Stimulated activated CD4-positive, alpha-beta T cell treated with anti-CD3 and anti-CD28 coated beads, Interleukin-1b, Interleukin-23, amount 100 ng/mL, for 1 hour (primary cell): ENCODE data around the gene SPOCK3.
"Not testable (repeated sequence)": the region's sequence is repeated elsewhere in the genome, so short reads cannot be mapped to it uniquely, and the experiment has no call there.

Source experiments
- DNase-seq, 2 donors: peaks; one replicate each; pipeline ENCODE4 v3.0.0-alpha.2; 2020; ENCODE audit warnings: low read depth in 2 of 2

Gene SPOCK3

GRCh38 chr4:166957451-166957850 lies 276.8 kb downstream of the SPOCK3 start:
- no peak for DNase-seq

- no peak for DNase-seq
These were observed 277.8 kb downstream of the SPOCK3 start for GRCh38 chr4:166956484-166956883.

- no peak for DNase-seq
These were observed 292.7 kb downstream of the SPOCK3 start for GRCh38 chr4:166941629-166942028.

DNA sequence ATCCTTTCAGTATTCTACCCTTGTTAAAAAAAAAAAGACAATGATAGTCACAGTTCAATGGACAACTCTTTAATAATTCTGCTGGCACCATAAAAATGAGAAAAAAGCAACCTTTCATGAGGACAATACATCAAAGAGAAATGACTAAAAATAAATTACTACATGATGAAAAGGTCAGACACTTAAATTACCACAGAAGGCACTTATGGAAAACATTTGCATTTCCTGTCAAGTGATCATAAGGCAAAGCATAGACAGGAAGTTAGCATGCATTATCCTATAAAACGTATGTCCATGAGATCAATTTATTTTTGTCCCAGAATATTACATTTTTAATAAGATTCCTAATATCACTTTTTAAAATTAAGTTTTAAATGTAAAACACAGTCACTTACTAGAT lies 303.8 kb downstream of the SPOCK3 start:
- no peak for DNase-seq

- no peak for DNase-seq
These were observed 309.9 kb downstream of the SPOCK3 start for GRCh38 chr4:166924424-166924823.

DNA sequence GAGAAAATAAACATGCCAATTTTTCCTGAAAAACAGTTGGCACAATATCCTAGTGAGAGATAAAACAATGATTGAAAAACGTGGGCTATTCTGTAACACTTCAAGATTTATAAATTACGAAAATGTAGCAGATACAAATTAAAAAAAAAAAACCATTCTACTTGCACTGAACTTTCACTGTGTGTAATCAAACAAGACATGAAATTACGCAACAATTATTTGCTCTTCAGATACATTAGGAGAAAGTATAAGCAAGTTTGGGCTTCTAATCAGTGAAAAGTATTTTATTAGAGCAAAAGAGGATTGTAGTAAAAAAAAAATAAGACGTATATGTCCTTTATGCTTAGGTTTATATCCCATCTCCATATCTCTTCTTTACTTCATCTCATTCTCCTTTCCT lies 320.4 kb downstream of the SPOCK3 start:
- no peak for DNase-seq

GRCh38 chr4:166903408-166903807 lies 330.9 kb downstream of the SPOCK3 start:
- DNase-seq = no peak

- no peak for DNase-seq
These were observed 331.4 kb downstream of the SPOCK3 start for GRCh38 chr4:166902941-166903340.

- no peak for DNase-seq
These were observed 338.0 kb downstream of the SPOCK3 start for GRCh38 chr4:166896254-166896653.

DNA sequence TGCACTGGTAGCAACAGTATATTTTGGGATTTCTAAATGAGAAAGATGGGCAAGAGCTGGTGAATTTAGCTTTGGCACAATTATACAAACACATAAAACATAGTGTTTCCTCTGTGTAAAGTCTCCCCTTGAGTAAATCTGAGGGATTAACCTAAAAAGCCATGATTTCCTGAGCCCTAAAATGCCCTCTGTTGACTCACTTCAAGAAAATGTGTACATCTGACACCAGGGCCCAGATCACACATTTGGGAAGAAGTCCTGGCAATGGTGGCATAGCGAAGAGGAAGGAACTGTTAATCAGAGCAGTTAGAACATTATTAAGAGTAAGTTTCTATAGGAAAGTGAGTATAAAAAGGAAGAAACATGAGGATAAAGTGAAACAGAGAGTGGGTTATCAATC lies 338.5 kb downstream of the SPOCK3 start:
- no peak for DNase-seq

- DNase-seq = no peak
These were observed 346.8 kb downstream of the SPOCK3 start for GRCh38 chr4:166887457-166887856.

- no peak for DNase-seq
These were observed 347.6 kb downstream of the SPOCK3 start for GRCh38 chr4:166886718-166887117.

- DNase-seq = no peak
These were observed 352.1 kb downstream of the SPOCK3 start for GRCh38 chr4:166882221-166882620.

GRCh38 chr4:166875821-166876220 lies 358.5 kb downstream of the SPOCK3 start:
- no peak for DNase-seq

- no peak for DNase-seq
These were observed 372.3 kb downstream of the SPOCK3 start for GRCh38 chr4:166862032-166862431.

DNA sequence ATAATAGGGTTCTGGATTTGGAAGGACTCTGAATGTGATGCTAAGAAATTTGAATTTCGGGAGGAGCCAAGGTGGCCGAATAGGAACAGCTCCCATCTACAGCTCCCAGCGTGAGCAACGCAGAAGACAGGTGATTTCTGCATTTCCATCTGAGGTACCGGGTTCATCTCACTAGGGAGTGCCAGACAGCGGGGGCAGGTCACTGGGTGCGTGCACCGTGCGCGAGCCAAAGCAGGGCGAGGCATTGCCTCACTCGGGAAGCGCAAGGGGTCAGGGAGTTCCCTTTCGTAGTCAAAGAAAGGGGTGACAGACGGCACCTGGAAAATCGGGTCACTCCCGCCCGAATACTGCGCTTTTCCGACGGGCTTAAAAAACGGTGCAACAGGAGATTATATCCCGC lies 383.9 kb downstream of the SPOCK3 start:
- DNase-seq = not testable (repeated sequence)

- DNase-seq = no peak
These were observed 387.4 kb downstream of the SPOCK3 start for GRCh38 chr4:166846939-166847338.

DNA sequence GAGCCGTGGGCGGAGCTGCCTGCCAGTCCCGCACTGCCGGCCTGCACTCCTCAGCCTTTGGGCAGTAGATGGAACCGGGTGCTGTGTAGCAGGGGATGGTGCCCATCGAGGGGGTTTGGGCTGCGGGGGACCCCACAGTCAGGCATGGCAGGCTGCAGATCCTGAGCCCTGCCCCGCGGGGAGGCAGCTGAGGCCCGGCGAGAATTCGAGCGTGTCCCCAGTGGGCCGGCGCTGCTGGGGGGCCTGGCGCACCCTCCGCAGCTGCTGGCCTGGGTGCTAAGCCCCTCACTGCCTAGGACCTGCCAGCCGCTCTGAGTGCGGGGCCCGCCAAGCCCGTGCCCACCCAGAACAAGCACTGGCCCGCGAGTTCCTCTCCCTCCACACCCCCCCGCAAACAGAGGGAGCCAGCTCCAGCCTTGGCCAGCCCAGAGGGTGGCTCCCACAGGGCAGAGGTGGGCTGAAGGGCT lies 391.5 kb downstream of the SPOCK3 start:
- no peak for DNase-seq

DNA sequence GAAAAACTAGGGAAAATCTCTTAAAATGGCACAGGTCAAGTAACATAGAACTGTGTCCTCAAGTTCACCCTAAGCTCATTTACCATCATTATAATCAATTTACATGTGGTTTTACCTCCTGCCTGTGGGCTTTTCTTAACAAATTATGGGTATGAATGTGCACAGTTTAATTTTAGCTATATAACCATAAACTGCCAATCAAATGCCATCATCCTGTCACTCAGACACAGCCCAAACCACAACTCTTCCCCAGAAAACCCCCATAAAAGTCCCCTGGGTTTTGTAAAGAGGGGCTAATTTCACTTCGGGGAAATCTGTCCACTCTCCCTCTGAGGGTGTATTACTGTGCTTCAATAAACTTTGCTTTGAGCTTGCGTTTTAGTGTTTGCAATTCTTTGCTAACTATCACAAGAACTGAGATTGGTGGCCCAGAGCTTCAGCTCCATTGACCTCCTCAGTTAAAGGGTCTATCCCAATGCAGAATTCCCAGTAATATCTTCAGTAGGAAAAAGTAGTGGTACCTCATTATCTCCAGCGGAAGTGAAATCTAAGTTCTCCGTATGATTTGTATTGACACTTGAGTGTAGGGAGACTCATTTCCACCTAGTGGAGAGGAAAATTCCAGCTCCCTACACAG lies 394.6 kb downstream of the SPOCK3 start:
- no peak for DNase-seq

- no peak for DNase-seq
These were observed 395.2 kb downstream of the SPOCK3 start for GRCh38 chr4:166838975-166839614.

- DNase-seq = no peak
These were observed 397.4 kb downstream of the SPOCK3 start for GRCh38 chr4:166836865-166837264.

GRCh38 chr4:166827629-166828028 lies 406.7 kb downstream of the SPOCK3 start:
- no peak for DNase-seq

DNA sequence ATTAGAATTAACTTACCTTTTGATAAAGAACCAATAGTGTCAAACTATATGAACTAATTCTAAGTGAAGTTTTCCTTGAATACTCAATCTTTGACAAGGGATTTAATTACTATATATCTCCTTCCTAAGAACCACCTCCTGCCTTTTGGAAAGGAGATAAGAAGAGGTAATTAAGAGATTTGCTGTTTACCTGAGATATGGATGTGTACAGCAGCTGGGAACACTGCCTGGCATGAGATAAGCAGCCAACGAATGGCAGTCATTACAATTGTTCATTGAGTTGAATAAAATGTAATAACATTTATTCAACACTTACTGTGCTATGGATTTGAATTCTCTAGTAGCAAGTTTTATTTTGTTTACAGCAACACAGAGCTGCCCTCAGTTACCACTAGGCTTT lies 407.1 kb downstream of the SPOCK3 start:
- DNase-seq = no peak

DNA sequence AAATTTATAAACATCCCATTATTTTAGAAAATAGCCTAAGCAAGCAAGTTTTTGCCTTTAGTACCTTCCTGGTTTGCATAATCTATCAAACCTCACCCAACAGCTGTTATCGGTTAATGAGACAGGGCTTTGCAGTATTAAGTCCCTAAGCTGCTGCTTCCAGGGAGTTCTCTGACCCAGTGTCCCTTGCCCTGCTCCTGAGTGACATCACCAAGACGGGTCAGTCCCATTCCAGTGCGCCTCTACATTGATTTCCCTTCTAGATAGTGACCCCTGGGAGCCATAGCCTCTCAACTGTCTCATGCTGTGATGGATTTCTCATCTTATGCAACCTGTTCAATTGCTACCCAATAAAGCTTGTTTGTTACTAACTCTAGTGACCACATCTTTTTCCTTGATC lies 410.4 kb downstream of the SPOCK3 start:
- DNase-seq = no peak
